Measurements from ENCODE around the gene SCARF1.

DNA sequence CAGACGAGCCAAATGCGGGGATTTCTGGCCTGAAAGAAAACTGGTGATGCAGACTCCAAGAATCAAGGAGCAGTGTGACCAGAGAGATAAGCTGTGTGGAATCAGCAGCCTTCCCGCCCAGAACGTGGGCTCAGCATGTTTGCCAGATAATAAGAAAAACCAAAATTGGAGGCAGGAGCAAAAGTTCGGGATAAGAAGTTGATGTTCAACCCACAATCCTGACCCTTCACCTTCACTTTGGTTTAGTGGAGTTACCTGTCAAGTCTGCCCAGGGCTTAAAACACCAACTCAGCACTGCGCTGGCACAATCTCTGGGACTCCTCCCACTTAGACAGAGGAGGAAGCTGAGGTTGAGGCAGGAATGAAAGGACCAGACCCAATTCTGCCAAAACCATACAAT lies 20.0 kb downstream of the SCARF1 start:
- TF ChIP-seq, protein P1, sequence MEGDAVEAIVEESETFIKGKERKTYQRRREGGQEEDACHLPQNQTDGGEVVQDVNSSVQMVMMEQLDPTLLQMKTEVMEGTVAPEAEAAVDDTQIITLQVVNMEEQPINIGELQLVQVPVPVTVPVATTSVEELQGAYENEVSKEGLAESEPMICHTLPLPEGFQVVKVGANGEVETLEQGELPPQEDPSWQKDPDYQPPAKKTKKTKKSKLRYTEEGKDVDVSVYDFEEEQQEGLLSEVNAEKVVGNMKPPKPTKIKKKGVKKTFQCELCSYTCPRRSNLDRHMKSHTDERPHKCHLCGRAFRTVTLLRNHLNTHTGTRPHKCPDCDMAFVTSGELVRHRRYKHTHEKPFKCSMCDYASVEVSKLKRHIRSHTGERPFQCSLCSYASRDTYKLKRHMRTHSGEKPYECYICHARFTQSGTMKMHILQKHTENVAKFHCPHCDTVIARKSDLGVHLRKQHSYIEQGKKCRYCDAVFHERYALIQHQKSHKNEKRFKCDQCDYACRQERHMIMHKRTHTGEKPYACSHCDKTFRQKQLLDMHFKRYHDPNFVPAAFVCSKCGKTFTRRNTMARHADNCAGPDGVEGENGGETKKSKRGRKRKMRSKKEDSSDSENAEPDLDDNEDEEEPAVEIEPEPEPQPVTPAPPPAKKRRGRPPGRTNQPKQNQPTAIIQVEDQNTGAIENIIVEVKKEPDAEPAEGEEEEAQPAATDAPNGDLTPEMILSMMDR (IDR thresholded peaks at IDR 0.05 in 8 of 11, conservative IDR thresholded peaks at IDR 0.05 in 3 of 11), result no peak
- no peak for TF ChIP-seq POLR2AphosphoS5 (IDR thresholded peaks at IDR 0.05)
- TF ChIP-seq POLR2A (IDR thresholded peaks at IDR 0.05), result no peak
